ENCODE results near the gene ASCL2. TPM values are rescaled to one million over a fixed set of nuclear protein-coding genes. Genes with fewer than 3 reads are reported as not detected.

ASCL2 gene
- total RNA-seq, result 1 to 10 TPM in 3 of 4 donors, not detected in 1; 1.0 to 1.6 (median 1.5) TPM

- no peaks in the 10 kb centered on the region for H3K27me3 ChIP-seq
- H3K4me1 ChIP-seq, result peaks cover 0 to 21% of the 10 kb centered on the region in 2 donors
- H3K27ac ChIP-seq, result peak within 1 kb of the TSS; percentile 5 to 70
- peak in 1 of 2 donors; percentile 21 for TF ChIP-seq POLR2A (IDR thresholded peaks at IDR 0.05)
- TF ChIP-seq CTCF (IDR thresholded peaks at IDR 0.05), result no peak
- no peaks in the 10 kb centered on the region for H3K9me3 ChIP-seq
- no peak for DNase-seq
- H3K4me3 ChIP-seq, result peak within 1 kb of the TSS; percentile 24 to 44
- intact Hi-C loops (cut with DNase I; ENCODE audit: low total_unique reads), result no loop called here
- no peaks in the 10 kb centered on the region for H3K36me3 ChIP-seq
Observed at GRCh38 chr11:2270322-2271076, at the start of gene ASCL2. Gene ASCL2 (minus strand): TSS chr11:2270588. CDS start chr11:2270332, 256 bp downstream.

- no peaks in the 10 kb centered on the region for H3K9me3 ChIP-seq
- TF ChIP-seq CTCF (IDR thresholded peaks at IDR 0.05), result no peak
- no peak for TF ChIP-seq POLR2A (IDR thresholded peaks at IDR 0.05)
- intact Hi-C loops (cut with DNase I; ENCODE audit: low total_unique reads), result no loop called here
Observed at GRCh38 chr11:2319791-2320472, 49.5 kb upstream of the ASCL2 start.

GRCh38 chr11:2318707-2319106 lies 48.3 kb upstream of the ASCL2 start:
- Histone ChIP-seq H3K4me3 (no peak overlapping the region), H3K27ac (no peak overlapping the region), H3K4me1 (peaks cover 6 to 9% of the 10 kb centered on the region in 2 donors), H3K27me3 (no peaks in the 10 kb centered on the region), H3K9me3 (no peaks in the 10 kb centered on the region), H3K36me3 (no peaks in the 10 kb centered on the region)
- TF ChIP-seq POLR2A (IDR thresholded peaks at IDR 0.05), result no peak
- no peak for TF ChIP-seq CTCF (IDR thresholded peaks at IDR 0.05)
- intact Hi-C loops (cut with DNase I; ENCODE audit: low total_unique reads), result no loop called here
- peak in 1 of 2 donors; percentile 4 for DNase-seq

More at GRCh38 chr11:2319791-2320472, 49.5 kb upstream of the ASCL2 start:
- Histone ChIP-seq H3K4me3 (no peak overlapping the region), H3K4me1 (peaks cover 0 to 8% of the 10 kb centered on the region in 2 donors), H3K36me3 (no peaks in the 10 kb centered on the region), H3K27me3 (no peaks in the 10 kb centered on the region), H3K27ac (no peak overlapping the region)
- peak in 1 of 2 donors; percentile 0 for DNase-seq

GRCh38 chr11:2318123-2318522 lies 47.7 kb upstream of the ASCL2 start:
- TF ChIP-seq POLR2A (IDR thresholded peaks at IDR 0.05) (no peak), CTCF (IDR thresholded peaks at IDR 0.05) (no peak)
- Histone ChIP-seq H3K4me1 (peaks cover 6 to 15% of the 10 kb centered on the region in 2 donors), H3K9me3 (no peaks in the 10 kb centered on the region), H3K27me3 (no peaks in the 10 kb centered on the region), H3K36me3 (no peaks in the 10 kb centered on the region), H3K4me3 (no peak overlapping the region), H3K27ac (no peak overlapping the region)
- no peak for DNase-seq
- intact Hi-C loops (cut with DNase I; ENCODE audit: low total_unique reads), result no loop called here

Measured in uterus (tissue), 4 donors.